K562 (cell line): ENCODE data around the gene RMND5A. TPM values are rescaled to one million over a fixed set of nuclear protein-coding genes. Genes with fewer than 3 reads are reported as not detected.

Experiments
- ATAC-seq: fragments of 200-7000 bp; cut with Tn5 transposase; 3 replicates; pipeline ENCODE4 v1.9.1; 2020; ENCODE audit warnings: moderate library complexity
- BruUV-seq: library from RNA; stranded (reverse); fragments of 400-500 nt; replicated peaks from 2 replicates; lab custom pipeline; 2021; lab: Mats Ljungman, UMichigan
- CTCF ChIA-PET: fragments of 300-600 bp; formaldehyde crosslinking; extraction: SDS; loops from one replicate; lab custom pipeline; 2021; ENCODE audit warnings: low intra/inter-chr PET ratio; lab: Yijun Ruan, JAX
- POLR2A ChIA-PET: fragments of 300-600, 350-650 bp; sonication (Branson Sonifier 250); formaldehyde crosslinking; extraction: SDS; loops from one replicate; lab custom pipeline; 2021; ENCODE audit warnings: antibody characterized with exemption, inconsistent platforms; lab: Yijun Ruan, JAX
- DNase-seq, 4 experiments: peaks; one replicate each; pipeline versions ENCODE4 v3.0.0 to v3.0.0-alpha.2; 2011 to 2018; ENCODE audit warnings: low spot score in 3 of 4, mixed read lengths in 3 of 4; ENCODE audit errors: extremely low read depth in 1 of 4
- FAIRE-seq: peaks from 2 replicates; lab custom pipeline; 2011; peaks lifted over from hg19 to GRCh38; lab: Jason Lieb, UNC
- H2AFZ ChIP-seq: 2 replicates; pipeline ENCODE4 v1.6.0; 2011; ENCODE audit warnings: low read depth, low read length, control low read depth, inconsistent platforms
- H3K27ac ChIP-seq: fragments of 200-600 bp; 3 replicates; pipeline ENCODE4 v1.8.0; 2011; ENCODE audit warnings: low read depth, mild to moderate bottlenecking, control low read depth, inconsistent platforms, low read length, moderate library complexity, mixed read lengths; ENCODE audit errors: extremely low read depth
- H3K27me3 ChIP-seq, 2 experiments: fragments of 300-600 bp in 1 of 2; 2 replicates in 1 of 2; 3 replicates in 1 of 2; pipeline versions ENCODE4 v1.6.0 to v1.8.0; 2011; ENCODE audit warnings: inconsistent platforms in 2 of 2, low read length in 2 of 2, mild to moderate bottlenecking in 1 of 2, mixed read lengths in 1 of 2, moderate library complexity in 1 of 2; ENCODE audit not compliant: control insufficient read depth in 2 of 2, insufficient read depth in 2 of 2
- H3K36me3 ChIP-seq: fragments of 300-600 bp; 3 replicates; pipeline ENCODE4 v1.8.0; 2011; ENCODE audit warnings: mild to moderate bottlenecking, low read length, inconsistent platforms; ENCODE audit not compliant: control insufficient read depth, insufficient read depth
- H3K4me1 ChIP-seq, 2 experiments: fragments of 200-600 bp in 1 of 2; replicated peaks in 1 of 2; 2 replicates in 1 of 2; 3 replicates in 1 of 2; pipeline versions ENCODE4 v1.5.1 to v1.8.0; 2011; ENCODE audit warnings: inconsistent platforms in 2 of 2, low read length in 2 of 2, mild to moderate bottlenecking in 1 of 2, mixed read lengths in 1 of 2, moderate library complexity in 1 of 2; ENCODE audit not compliant: control insufficient read depth in 2 of 2, insufficient read depth in 2 of 2
- H3K4me2 ChIP-seq: 2 replicates; pipeline ENCODE4 v1.6.1; 2011; ENCODE audit warnings: low read length, control low read depth, inconsistent platforms, mixed read lengths; ENCODE audit not compliant: insufficient read depth
- H3K4me3 ChIP-seq: fragments of 200-600 bp; sonication (generic), shearing (Covaris generic); 2 replicates; pipeline ENCODE4 v1.5.1; 2016; ENCODE audit warnings: control low read depth, inconsistent platforms
- H3K79me2 ChIP-seq: fragments of 200-600 bp; 3 replicates; pipeline ENCODE4 v1.8.0; 2011; ENCODE audit warnings: low read length, inconsistent platforms; ENCODE audit not compliant: control insufficient read depth, insufficient read depth
- H3K9ac ChIP-seq, 2 experiments: 2 replicates each; pipeline versions ENCODE4 v1.6.0 to v1.6.1; 2011; ENCODE audit warnings: low read depth in 2 of 2, low read length in 2 of 2, control low read depth in 1 of 2, inconsistent platforms in 1 of 2, mild to moderate bottlenecking in 1 of 2, mixed read lengths in 1 of 2; ENCODE audit not compliant: insufficient read depth in 1 of 2
- H3K9me1 ChIP-seq: one replicate; pipeline ENCODE4 v1.6.0; 2011; ENCODE audit warnings: inconsistent platforms, mild to moderate bottlenecking, low read length, moderate library complexity; ENCODE audit not compliant: control insufficient read depth, insufficient read depth
- H3K9me3 ChIP-seq: replicated peaks from 2 replicates; pipeline ENCODE4 v1.5.1; 2011; ENCODE audit warnings: low read depth, low read length, inconsistent platforms; ENCODE audit not compliant: control insufficient read depth, insufficient read depth
- H4K20me1 ChIP-seq: replicated peaks from 2 replicates; pipeline ENCODE4 v1.6.1; 2011; ENCODE audit warnings: low read length, inconsistent platforms, mixed read lengths; ENCODE audit not compliant: control insufficient read depth, insufficient read depth
- HMBOX1 ChIP-seq: sonication (generic); IDR thresholded peaks from 2 replicates; pipeline ENCODE4 v1.6.1; 2016
- IRF1 ChIP-seq: sonication (generic); formaldehyde crosslinking; IDR thresholded peaks from 2 replicates; pipeline ENCODE4 v1.8.0; 2022; ENCODE audit warnings: missing genetic modification reagents, mild to moderate bottlenecking, borderline replicate concordance
- KAT2B ChIP-seq: IDR thresholded peaks from one replicate; pipeline ENCODE4 v1.6.1; 2012; ENCODE audit warnings: low read depth, mild to moderate bottlenecking, control low read depth, inconsistent platforms, low read length, moderate library complexity
- NCOA1 ChIP-seq: fragments of 450-650 bp; IDR thresholded peaks from 2 replicates; pipeline ENCODE4 v1.6.1; 2016; ENCODE audit warnings: low read depth
- RAD21 ChIP-seq, 2 experiments: fragments of 250-450 bp in 1 of 2; fragments of 450-650 bp in 1 of 2; sonication (Bioruptor Pico) in 1 of 2; formaldehyde crosslinking in 1 of 2; IDR thresholded peaks in 1 of 2; conservative IDR thresholded peaks in 1 of 2; 2 replicates each; pipeline versions ENCODE4 v1.4.0 to v1.8.0; 2020 to 2022; ENCODE audit warnings: mild to moderate bottlenecking in 2 of 2, moderate library complexity in 1 of 2
- SRSF7 ChIP-seq: fragments of 200-400 bp; formaldehyde crosslinking; optimal IDR thresholded peaks from 2 replicates; pipeline ENCODE3; 2017; ENCODE audit warnings: mild to moderate bottlenecking, low read depth, low read length
- TRIM24 ChIP-seq, 2 experiments: fragments of 450-650 bp; IDR thresholded peaks; 2 replicates each; pipeline ENCODE4 v1.6.1; 2016
- USF1 ChIP-seq: sonication (generic); formaldehyde crosslinking; IDR thresholded peaks from 2 replicates; pipeline ENCODE4 v1.9.0; 2022; ENCODE audit warnings: mild to moderate bottlenecking, missing genetic modification reagents
- ZNF12 ChIP-seq: sonication (generic); formaldehyde crosslinking; IDR thresholded peaks from 2 replicates; pipeline ENCODE4 v1.4.0; 2020; ENCODE audit warnings: mild to moderate bottlenecking, missing genetic modification reagents
- ZNF280A ChIP-seq: fragments of 450-650 bp; IDR thresholded peaks from 2 replicates; pipeline ENCODE4 v1.6.1; 2018; ENCODE audit warnings: mild to moderate bottlenecking, low read depth; ENCODE audit not compliant: partially characterized antibody
- WGBS: fragments of 100-300 bp; shearing (Covaris generic); methylation state at CpG from one replicate; pipeline ENCODE4 v1.1.6; 2016; ENCODE audit warnings: low coverage, mixed read lengths; ENCODE audit not compliant: insufficient coverage; ENCODE audit errors: missing lambda C conversion rate; 5-methylcytosine and 5-hydroxymethylcytosine counted together
- in situ Hi-C: fragments of 300-500 bp; cut with MboI; formaldehyde crosslinking; loops from 4 replicates; pipeline ENCODE4 v1.15.0; 2018; ENCODE audit warnings: inconsistent platforms, mixed read lengths
- intact Hi-C: fragments of 100-400 bp; cut with micrococcal nuclease; formaldehyde crosslinking; loops from 2 replicates; pipeline ENCODE4 v1.14.2; 2022
- polyA plus RNA-seq, 8 experiments: library from polyadenylated mRNA; depleted of rRNA in 4 of 8; stranded (reverse) in 5 of 8; unstranded in 3 of 8; fragments of >200 nt; fragmentation: Nextera tagmentation in 2 of 8; fragmentation: Illumina TruSeq in 1 of 8; extraction: Ambion mirVana in 2 of 8; extraction: Trizol in 1 of 8; gene quantifications; 2 replicates each; pipeline versions ENCODE4 v1.2.1 to v1.2.3, GENCODE V29; 2011 to 2014; ENCODE audit warnings: inconsistent platforms in 1 of 8, missing spikeins in 1 of 8
- total RNA-seq, 7 experiments: library from RNA; depleted of rRNA in 6 of 7; stranded (reverse); fragments of >200 nt in 6 of 7; fragmentation: Illumina TruSeq in 2 of 7; extraction: Trizol in 2 of 7; gene quantifications; 2 replicates each; pipeline versions ENCODE4 v1.2.1 to v1.2.3, GENCODE V29; 2011 to 2021; ENCODE audit warnings: low replicate concordance in 1 of 7

Gene RMND5A
- total and polyA plus RNA-seq, 9 of the 15 experiments (the other 6 are each of a cell fraction or from before 2014, with no cell fraction given) = 13.2 to 43.5 (median 34.1) TPM

GRCh38 chr2:86747711-86748639 lies 27.9 kb downstream of the RMND5A start (continued):
- TF ChIP-seq ZNF12 = peak; percentile 95
- peak; percentile 93 to 97 for TF ChIP-seq TRIM24 (IDR thresholded peaks at IDR 0.05)

- DNase-seq (no peak), FAIRE-seq (no peak), ATAC-seq (no peak)
- H3K9me1 ChIP-seq = no peaks in the 10 kb centered on the region
- peaks cover 29% of the 10 kb centered on the region for H3K79me2 ChIP-seq
- H3K27ac ChIP-seq = no peak overlapping the region
- ChIA-PET POLR2A (no interaction called here), CTCF (no interaction called here)
- no peaks in the 10 kb centered on the region for H3K9me3 ChIP-seq
- in situ Hi-C loops (loop anchor here (10.0 to 25.0 kb wide), 2 partner anchors 46 to 312 kb away; no protein-coding TSS in a partner anchor), intact Hi-C loops (no loop called here)
- no peaks in the 10 kb centered on the region for H3K27me3 ChIP-seq
- H3K4me3 ChIP-seq = no peak overlapping the region
- no peak overlapping the region for H3K4me2 ChIP-seq
- WGBS = 77% methylated on average over 3 of the region's 3 CpGs
- H3K4me1 ChIP-seq = peaks cover 0 to 7% of the 10 kb centered on the region in 2 experiments; a peak in 2 of 5 replicates
- no peak overlapping the region for H3K9ac ChIP-seq
- H2AFZ ChIP-seq = no peak overlapping the region
- H3K36me3 ChIP-seq = peaks cover 57% of the 10 kb centered on the region
- no TSS peak for BruUV-seq
- no peaks in the 10 kb centered on the region for H4K20me1 ChIP-seq
- TF ChIP-seq NCOA1 (no peak), RAD21 (CRISPR knock-in tag; conservative IDR thresholded peaks at IDR 0.05 in 1 of 2, IDR thresholded peaks at IDR 0.05 in 1 of 2) (no peak), USF1 (CRISPR knock-in tag) (no peak), IRF1 (CRISPR knock-in tag) (no peak), SRSF7 (no peak), KAT2B (no peak), HMBOX1 (no peak), ZNF280A (peak; percentile 87)
Measured at GRCh38 chr2:86750240-86750839, 30.2 kb downstream of the RMND5A start.
